ENCODE data around the gene SCYL3. TPM values are rescaled to one million over a fixed set of nuclear protein-coding genes. Genes with fewer than 3 reads are reported as not detected.
A peak's percentile ranks its signal among the peaks of the same experiment; 100 is the strongest.

SCYL3 gene
- total RNA-seq, 2 donors from 2014 or later, result 11.4 to 16.3 TPM

DNA sequence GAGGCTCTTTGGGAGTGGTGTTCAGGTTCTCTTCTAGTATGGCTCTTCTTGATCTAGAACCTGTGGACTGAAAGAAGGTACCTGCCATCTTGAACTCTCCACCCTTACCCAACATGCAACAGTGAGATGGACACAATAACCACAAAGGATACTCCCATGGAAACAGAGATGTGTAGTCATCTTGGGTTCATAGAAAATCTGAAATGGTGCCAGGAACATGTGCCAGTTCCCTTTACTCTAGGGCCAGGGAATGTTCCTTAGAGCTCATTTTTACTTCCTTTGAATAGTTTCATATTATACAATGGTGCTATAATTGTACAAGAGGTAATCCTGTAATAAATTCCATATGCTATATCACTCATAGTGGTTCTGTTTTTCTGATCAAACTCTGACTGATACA, 13.2 kb upstream of the SCYL3 start:
- Mint-ChIP-seq H3K36me3 (no peaks in the 10 kb centered on the region), H3K9me3 (no peaks in the 10 kb centered on the region), H3K27ac (no peak overlapping the region)
- no peak for ATAC-seq
- DNase-seq (ENCODE audit: low spot score in 2 of 2), result no peak

DNA sequence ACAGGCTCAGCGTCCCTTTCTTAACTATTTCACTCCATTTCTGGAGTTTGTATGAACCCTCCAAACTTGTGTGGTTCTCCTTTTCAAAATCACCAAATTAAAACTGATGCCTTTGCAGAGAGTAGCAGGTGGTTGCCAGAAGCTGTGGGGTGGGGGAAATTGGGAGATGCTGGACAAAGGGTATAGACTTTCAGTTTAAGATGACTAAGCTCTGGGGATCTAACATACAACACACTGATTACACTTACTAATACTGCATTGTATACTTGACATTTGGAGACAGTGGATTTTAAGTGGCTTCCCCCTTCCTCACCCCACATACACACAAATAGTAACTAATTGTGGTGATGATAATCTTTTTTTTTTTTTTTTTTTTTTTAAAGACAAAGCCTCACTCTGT, 11.1 kb upstream of the SCYL3 start:
- Mint-ChIP-seq H3K36me3 (no peaks in the 10 kb centered on the region), H3K9me3 (no peaks in the 10 kb centered on the region)
- no peak for ATAC-seq

DNA sequence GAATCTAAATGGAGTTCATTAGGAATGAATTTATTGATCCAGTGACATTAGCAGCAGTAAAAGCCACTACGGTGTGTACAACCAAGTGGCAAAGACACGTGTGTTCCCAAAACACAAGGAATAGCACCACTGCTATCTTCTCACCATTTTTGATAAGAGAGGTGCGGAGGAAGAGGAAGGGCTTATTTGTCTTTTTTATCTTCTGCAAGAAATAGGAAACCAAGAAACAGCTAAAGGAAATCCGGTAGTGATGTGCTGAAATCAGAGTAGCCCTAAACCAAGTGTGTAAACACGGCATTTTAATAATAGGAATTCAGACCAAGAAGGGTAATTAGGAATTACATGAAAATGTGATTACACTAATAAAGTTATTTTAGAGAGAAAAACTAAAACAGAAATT, 9.1 kb upstream of the SCYL3 start:
- H3K27ac Mint-ChIP-seq, result peak overlapping the region in 1 of 2 donors; percentile 56
- H3K36me3 Mint-ChIP-seq, result no peaks in the 10 kb centered on the region
- DNase-seq (ENCODE audit: low spot score in 2 of 2) (no peak), ATAC-seq (no peak)
- no peaks in the 10 kb centered on the region for H3K9me3 Mint-ChIP-seq

More for the DNA sequence above, 11.1 kb upstream of the SCYL3 start:
- DNase-seq (ENCODE audit: low spot score in 2 of 2), result no peak
- no peak overlapping the region for H3K27ac Mint-ChIP-seq

DNA sequence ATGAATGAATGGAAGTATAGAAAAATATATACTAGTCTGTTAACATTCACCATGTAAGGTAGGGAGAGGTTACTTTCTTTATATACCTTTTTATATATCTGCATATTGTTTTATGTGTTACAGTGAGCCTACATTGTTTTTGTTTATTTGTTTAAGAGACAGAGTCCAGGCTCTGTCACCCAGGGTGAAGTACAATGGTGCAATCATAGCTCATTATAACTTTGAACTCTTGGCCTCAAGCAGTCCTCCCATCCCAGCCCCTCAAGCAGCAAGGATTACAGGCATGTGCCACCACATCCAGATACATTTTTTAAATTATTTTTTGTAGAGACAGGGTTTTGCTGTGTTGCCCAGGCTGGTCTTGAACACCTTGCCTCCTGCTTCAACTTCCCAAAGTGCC, 7.4 kb upstream of the SCYL3 start:
- Mint-ChIP-seq H3K27ac (no peak overlapping the region), H3K9me3 (no peaks in the 10 kb centered on the region), H3K36me3 (no peaks in the 10 kb centered on the region)
- ATAC-seq, result no peak
- no peak for DNase-seq (ENCODE audit: low spot score in 2 of 2)

DNA sequence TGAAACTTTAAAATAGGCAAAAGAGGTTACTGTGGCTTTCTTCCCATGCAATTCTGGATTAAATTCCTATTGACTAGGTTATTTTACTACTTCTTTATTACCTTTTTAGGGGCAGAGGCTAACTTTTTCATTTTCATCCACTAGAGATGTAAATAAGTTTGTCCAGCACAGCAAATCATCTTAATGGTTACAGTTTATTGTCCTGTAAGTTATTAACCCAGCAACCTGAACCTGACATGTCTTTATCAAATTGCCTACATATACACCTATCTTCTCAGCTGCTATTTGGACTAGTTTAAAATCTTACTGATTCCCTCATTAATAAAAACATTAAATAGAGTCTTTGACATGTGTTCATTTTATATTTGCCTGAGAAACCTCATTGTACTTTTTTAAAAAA, 6.9 kb upstream of the SCYL3 start:
- H3K9me3 Mint-ChIP-seq, result no peaks in the 10 kb centered on the region
- H3K27ac Mint-ChIP-seq, result no peak overlapping the region
- ATAC-seq (no peak), DNase-seq (ENCODE audit: low spot score in 2 of 2) (no peak)
- H3K36me3 Mint-ChIP-seq, result no peaks in the 10 kb centered on the region

DNA sequence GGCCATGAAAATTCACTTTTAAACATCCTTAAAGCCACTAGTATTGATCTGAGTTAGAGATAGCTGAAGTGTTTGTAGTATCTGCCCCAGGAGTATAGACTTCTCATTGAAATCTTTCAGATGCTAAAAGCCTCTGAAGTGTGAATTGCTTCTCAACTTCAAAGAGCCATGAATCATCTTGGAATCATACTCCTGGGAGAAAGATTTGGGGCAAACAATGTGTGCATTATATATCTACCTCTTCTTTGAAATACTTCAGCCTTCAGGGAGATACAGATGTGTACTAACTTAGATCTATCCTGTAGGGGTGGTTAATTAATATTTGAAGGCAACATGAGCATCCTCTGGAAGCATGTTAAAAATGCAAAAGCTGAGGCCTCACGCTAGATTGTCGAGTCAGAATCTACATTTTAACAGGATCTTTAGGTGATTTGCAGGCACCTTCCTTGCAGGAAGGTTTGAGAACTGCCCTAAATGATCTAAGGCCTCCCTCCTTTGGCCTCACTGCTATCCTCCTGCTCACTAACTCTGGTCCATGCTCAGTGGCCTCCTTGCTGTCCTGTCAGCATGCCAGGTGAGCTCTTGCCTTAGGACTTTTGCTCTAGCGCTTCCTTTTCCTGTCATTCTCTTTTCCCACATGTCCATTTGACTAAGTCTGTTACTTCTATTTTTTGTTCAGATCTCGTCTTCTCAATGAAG, 6.0 kb upstream of the SCYL3 start:
- DNase-seq (ENCODE audit: low spot score in 2 of 2) (no peak), ATAC-seq (peak; percentile 11 to 41)
- H3K9me3 Mint-ChIP-seq, result peaks cover 0 to 4% of the 10 kb centered on the region in 2 donors
- H3K27ac Mint-ChIP-seq, result no peak overlapping the region
- H3K36me3 Mint-ChIP-seq, result no peaks in the 10 kb centered on the region

DNA sequence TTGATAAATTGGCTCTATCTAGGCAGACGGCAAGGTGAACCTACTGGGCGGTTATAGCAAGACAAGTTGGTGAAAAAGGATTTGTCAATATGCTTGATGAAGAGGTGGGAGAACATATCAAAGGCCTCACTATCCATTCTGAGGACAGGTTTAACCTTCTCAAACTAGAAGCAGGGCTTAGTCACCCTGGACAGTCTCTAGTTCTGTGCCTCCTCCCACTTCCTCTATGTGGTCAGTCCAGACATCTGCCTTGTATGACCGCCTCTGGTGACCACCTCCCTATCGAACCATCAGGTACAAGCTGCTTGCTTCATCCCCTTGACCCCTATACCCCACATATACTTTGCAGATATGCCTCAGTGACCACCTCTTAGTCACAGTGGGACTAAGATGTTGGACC, 2.3 kb upstream of the SCYL3 start:
- DNase-seq (ENCODE audit: low spot score in 2 of 2), result no peak
- peaks cover 0 to 4% of the 10 kb centered on the region in 2 donors for H3K9me3 Mint-ChIP-seq
- ATAC-seq, result no peak
- peak overlapping the region in 1 of 2 donors; percentile 51 for H3K27ac Mint-ChIP-seq
- H3K36me3 Mint-ChIP-seq, result peaks cover 6 to 8% of the 10 kb centered on the region in 2 donors

DNA sequence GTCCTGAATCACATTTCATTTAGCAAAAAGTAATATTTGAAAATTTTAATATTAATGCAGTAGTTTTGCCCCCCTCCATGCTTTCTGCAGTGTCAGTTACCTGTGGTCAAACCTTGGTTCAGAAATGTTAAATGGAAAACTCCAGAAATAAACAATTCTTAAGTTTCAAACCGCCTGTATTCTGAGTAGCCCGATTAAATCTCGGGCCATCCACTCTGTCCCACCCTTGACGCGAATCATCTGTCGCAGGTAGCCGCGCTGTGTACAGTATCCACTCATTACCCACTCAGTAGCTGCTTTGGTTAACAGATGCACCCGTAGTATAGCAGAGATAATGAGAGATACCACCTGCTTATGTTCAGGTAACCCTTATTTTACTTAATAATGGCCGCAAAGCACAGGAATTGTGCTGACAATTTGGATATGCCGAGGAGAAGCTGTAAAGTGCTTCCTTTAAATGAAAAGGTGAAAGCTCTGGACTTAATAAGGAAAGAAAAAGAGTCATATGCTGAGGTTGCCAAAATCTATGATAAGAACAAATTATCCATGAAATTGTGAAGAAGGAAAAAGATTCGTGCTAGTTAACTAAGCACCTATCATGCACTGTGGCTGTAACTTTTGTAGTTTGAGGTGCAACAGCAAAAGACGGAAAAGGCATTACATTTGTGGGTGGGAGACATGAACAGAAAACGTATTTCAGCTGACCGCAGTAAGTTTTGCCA, 889 bp upstream of the SCYL3 start:
- no peak for DNase-seq (ENCODE audit: low spot score in 2 of 2)
- Mint-ChIP-seq H3K36me3 (peaks cover 6 to 8% of the 10 kb centered on the region in 2 donors), H3K27ac (peak overlapping the region; percentile 99 to 100), H3K9me3 (peaks cover 0 to 4% of the 10 kb centered on the region in 2 donors)
- ATAC-seq, result no peak

DNA sequence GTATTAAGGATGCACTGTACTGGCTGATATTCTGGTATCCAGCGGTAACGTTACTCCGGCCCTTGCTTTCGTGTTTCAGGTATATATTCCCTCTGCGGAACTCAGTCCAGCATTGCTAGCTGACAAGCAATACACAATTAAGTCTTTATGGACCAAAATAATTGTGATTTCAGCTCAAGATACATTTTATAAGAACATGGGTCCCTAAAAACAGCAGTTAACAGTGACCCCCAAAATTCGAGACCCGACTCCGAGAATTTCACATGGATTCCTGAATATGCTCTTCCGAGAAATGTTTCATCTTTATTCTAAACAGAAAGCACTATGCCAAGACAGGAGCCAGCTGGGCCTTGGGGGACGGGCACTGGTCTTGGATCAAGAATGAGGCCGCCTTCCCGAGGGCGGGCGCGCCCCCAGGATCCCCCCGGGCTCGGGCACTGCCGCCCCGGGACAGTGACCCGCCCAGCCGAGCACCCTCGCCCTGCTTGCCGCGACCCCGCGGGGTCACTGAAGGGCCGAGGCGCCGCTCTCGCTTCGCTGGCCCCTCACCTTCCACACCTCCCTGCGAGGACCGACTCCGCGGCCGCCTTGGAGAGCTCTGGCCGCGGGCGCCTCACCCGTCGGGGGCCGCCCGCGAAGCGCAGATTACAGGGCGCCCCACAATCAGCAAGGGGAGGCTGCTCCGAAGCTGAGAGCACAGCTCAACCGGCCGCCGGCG, 610 bp downstream of the SCYL3 start:
- Mint-ChIP-seq H3K36me3 (peaks cover 8 to 10% of the 10 kb centered on the region in 2 donors), H3K9me3 (peaks cover 0 to 4% of the 10 kb centered on the region in 2 donors), H3K27ac (peak overlapping the region; percentile 86 to 99)
- ATAC-seq (peak in 1 of 2 donors; percentile 4), DNase-seq (ENCODE audit: low spot score in 2 of 2) (no peak)

DNA sequence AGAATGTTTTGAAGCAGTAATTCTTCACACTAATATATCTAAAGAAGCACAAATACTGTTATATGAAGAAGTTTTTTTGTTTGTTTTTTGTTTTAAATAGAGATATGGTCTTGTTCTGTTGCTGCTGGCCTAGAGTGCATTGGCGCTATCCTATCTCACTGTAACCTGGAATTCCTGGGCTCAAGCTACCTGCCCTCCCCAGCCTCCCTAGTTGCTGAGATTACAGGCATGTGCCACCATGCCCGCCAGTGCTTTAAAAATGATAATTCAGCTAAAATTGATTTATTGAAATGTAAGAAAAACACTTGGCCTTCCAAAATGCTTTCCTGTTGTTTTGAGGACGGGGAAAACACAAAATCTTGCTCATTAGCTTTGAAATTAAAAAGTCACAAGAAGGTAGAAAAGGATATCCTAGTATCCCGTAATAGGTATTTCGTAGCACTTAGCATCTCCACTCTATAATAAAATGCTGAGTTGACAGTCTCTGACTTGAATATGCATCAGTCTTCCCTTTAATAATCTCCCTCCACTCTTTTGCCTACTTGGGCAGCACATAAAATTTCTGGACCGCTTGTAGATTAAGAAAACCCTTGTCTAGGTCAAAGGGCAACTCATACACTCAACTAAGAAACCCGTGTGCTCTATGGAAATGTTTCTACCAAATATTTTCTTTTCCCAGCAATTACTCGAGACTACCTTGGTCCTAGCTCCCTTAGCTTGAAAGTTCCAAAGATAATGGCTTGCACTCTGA, 1.3 kb downstream of the SCYL3 start:
- DNase-seq (ENCODE audit: low spot score in 2 of 2) (no peak), ATAC-seq (no peak)
- Mint-ChIP-seq H3K36me3 (peaks cover 8 to 13% of the 10 kb centered on the region in 2 donors), H3K9me3 (peaks cover 0 to 4% of the 10 kb centered on the region in 2 donors), H3K27ac (peak overlapping the region; percentile 86 to 99)

DNA sequence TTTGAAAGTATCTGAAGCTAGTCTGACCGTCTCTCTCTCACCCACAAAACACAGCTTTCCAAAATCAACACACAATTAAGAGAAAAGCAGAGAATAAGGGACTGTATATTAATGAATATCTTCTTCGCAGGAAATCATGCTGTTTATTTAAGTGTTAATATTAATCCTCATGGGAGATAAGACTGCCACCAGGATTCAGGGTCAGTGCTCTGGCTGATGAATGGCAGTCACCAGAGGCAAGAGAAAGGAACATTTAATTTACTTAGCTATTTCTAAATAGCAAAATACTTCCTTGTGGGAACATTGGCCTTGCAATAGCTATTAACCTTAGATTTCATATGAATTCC, 2.2 kb downstream of the SCYL3 start:
- Mint-ChIP-seq H3K9me3 (peaks cover 0 to 4% of the 10 kb centered on the region in 2 donors), H3K27ac (peak overlapping the region; percentile 86 to 99), H3K36me3 (peaks cover 8 to 13% of the 10 kb centered on the region in 2 donors)
- no peak for ATAC-seq
- no peak for DNase-seq (ENCODE audit: low spot score in 2 of 2)

DNA sequence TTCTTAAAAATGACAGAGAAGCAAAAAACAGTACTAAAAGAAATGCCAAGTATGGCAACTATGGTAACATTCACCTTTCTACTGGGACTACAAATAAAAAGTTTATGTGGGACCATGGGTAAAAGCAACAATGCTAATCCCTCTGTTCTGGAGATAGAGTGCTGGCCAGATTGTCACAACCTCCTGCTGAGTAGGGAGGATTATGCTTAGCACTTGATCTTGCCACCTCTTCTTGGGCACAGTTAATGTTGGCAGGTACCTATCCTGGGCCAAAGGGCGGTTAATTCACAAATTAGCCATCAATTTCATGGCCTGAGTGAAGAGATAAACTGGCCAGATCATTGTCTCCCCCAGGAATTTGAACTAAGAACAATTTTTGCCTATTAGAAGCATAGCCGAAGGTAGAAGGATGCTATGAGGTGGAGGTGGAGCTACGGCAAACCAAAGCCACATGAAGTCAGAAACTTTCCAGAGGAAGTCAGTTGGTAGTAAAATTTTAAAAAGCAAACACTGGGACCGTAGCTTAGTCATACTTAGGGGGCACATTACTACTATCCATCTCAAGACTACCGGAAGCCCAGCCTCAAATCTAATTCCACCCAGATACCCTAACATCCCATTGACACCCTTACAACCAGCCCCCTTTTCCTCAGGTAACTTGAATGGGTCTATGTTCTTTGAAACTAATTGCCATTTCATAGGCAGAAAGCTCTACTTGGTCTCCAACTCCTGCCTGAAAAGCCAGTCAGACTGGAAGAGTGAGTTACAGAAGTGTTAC, 2.7 kb downstream of the SCYL3 start:
- peak overlapping the region; percentile 86 to 99 for H3K27ac Mint-ChIP-seq
- peaks cover 0 to 4% of the 10 kb centered on the region in 2 donors for H3K9me3 Mint-ChIP-seq
- H3K36me3 Mint-ChIP-seq, result peaks cover 8 to 19% of the 10 kb centered on the region in 2 donors
- ATAC-seq (peak; percentile 27 to 38), DNase-seq (ENCODE audit: low spot score in 2 of 2) (peak in 1 of 2 donors; percentile 30)

DNA sequence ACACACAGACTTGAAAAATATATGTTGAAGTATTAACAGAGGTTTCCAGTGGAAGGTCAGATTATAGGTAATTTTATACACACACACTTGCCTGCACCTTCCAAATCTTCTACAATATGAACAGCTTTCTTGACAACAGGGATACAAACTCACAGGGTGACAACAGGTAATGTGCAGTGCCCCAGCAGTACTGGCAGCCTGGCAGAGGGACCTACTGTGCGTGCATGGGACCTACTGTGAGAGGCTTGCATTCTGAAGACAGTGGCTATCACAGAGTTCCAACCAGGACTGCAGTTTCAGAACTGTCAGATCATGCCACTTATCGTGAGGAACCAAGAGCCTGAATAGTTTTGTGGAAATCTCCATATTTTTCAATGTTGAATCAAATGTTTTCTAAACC, 3.8 kb downstream of the SCYL3 start:
- DNase-seq (ENCODE audit: low spot score in 2 of 2), result no peak
- no peak for ATAC-seq
- Mint-ChIP-seq H3K27ac (peak overlapping the region in 1 of 2 donors; percentile 33), H3K9me3 (peaks cover 0 to 3% of the 10 kb centered on the region in 2 donors), H3K36me3 (peaks cover 8 to 26% of the 10 kb centered on the region in 2 donors)

DNA sequence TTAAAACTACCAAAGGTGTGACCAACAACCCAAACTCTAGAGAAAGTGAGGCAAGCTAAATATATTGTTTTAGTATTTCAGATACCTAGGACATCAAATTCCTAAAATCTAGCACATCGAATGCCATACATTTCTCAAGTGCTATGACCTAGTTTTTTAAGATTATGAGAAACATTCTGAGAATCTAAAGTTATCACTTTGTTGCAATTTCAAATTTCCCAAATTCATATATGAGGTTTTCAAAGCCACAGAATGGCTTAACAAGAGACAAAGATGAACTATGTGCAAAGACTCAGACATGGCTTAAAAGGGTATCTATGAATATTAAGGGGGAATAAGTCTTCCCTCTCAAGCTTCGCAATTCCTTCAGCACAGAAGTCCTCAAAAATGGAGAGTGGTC, 6.8 kb downstream of the SCYL3 start:
- Mint-ChIP-seq H3K27ac (no peak overlapping the region), H3K9me3 (no peaks in the 10 kb centered on the region), H3K36me3 (peaks cover 6 to 28% of the 10 kb centered on the region in 2 donors)
- ATAC-seq (no peak), DNase-seq (ENCODE audit: low spot score in 2 of 2) (no peak)

DNA sequence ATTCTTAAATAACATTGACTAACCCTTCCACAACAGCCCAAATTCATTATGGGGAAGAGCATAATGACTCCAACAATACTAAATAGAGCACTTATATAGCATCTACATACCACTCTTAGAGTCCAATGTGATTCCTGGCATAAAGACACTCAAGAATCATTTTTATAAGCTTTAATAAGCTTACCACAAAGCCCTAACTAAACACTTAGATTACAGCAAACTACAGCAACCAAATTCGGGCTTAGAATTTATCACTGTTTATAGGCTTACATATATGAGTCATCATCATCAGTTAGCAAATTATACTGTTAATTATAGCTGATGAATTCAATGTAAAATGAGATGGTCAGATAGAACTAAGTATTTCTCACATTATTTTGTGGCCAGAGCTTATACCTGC, 7.3 kb downstream of the SCYL3 start:
- Mint-ChIP-seq H3K27ac (no peak overlapping the region), H3K9me3 (no peaks in the 10 kb centered on the region), H3K36me3 (peaks cover 6 to 28% of the 10 kb centered on the region in 2 donors)
- ATAC-seq, result no peak
- DNase-seq (ENCODE audit: low spot score in 2 of 2), result no peak

DNA sequence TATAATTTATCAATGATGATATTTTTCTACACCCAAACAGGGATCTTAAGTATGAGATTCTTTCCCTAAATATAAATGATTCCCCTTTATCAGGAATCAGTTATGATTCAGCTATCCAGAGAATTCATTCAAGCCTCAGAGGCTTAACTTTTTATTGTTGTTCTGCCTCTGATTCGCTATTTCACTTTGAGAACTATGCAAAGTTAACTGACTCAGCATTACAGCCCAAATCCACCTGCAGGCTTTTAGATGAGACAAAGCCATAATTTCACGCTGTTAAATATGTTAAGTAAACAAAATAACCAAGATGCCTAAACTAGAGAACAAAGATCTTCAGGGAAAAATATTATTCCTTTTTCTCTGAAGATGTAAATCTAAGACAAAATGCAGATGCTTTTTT, 8.5 kb downstream of the SCYL3 start:
- H3K36me3 Mint-ChIP-seq, result peaks cover 6 to 28% of the 10 kb centered on the region in 2 donors
- H3K9me3 Mint-ChIP-seq, result no peaks in the 10 kb centered on the region
- no peak for ATAC-seq
- DNase-seq (ENCODE audit: low spot score in 2 of 2), result no peak
- H3K27ac Mint-ChIP-seq, result no peak overlapping the region
